Astrocyte of the spinal cord (primary cell): ENCODE results near the gene TMEM208.
A peak's percentile ranks its signal among the peaks of the same experiment; 100 is the strongest.

Experiments
- DNase-seq: peaks from one replicate; pipeline ENCODE4 v3.0.0; 2011; ENCODE audit warnings: low read depth, low spot score
- H3K4me3 ChIP-seq: 2 replicates; pipeline ENCODE4 v1.5.1; 2011; ENCODE audit warnings: low read depth, mild to moderate bottlenecking, low read length, moderate library complexity
- CTCF ChIP-seq: IDR thresholded peaks from 2 replicates; pipeline ENCODE4 v1.5.1; 2012; ENCODE audit warnings: low read depth, mild to moderate bottlenecking, low read length, inconsistent platforms
- in situ Hi-C: cut with HindIII; loops from 2 replicates; pipeline ENCODE4 v1.10.0; 2017; ENCODE audit warnings: low sequenced_read_pairs

TMEM208 gene

DNA sequence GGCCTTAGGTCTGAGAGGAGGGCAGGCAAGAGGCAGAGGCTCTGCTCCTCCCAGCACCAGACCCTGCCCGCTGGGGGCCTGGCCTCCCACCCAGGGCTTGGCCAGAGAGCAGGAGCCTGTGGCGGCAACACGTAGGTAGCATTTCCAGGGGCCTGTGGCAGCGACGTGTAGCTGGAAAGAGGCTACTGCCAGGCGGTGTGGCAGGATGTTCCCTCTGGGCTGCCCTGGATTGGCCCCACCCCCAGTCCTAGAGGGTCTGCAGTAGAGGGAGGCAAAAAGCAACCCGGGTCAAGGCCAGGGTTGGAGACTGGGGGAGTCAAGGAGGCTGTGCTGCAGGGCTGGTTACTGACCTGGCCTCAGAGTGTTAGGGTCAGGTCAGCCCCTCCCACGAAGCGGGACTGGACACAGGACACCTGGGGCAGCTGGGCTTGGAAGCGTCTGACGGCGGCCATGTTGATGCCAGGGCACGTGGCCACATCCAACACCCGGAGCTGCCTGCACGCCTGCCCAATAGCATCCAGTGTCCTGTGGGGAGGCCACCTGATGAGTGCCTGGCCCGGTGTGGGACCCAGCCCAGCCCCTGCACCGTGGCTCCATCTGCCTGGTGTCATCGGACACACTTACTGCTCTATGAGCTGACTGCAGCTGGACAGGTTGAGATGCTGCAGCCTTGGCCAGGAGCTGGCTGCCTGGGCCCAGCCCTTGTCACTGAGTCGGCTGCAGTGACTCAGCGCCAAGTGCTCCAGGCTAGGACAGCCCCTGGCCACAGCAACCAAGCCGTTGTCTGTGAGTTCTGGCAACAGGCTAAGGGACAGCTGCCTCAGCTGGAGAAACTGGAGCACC lies 19.5 kb upstream of the TMEM208 start:
- no peak overlapping the region for H3K4me3 ChIP-seq
- in situ Hi-C loops, result no loop called here
- DNase-seq, result peak; percentile 35
- TF ChIP-seq CTCF, result no peak

- in situ Hi-C loops, result no loop called here
- no peak for TF ChIP-seq CTCF
- H3K4me3 ChIP-seq, result no peak overlapping the region
- DNase-seq, result no peak
These were observed 18.6 kb upstream of the TMEM208 start for GRCh38 chr16:67208154-67208896.

DNA sequence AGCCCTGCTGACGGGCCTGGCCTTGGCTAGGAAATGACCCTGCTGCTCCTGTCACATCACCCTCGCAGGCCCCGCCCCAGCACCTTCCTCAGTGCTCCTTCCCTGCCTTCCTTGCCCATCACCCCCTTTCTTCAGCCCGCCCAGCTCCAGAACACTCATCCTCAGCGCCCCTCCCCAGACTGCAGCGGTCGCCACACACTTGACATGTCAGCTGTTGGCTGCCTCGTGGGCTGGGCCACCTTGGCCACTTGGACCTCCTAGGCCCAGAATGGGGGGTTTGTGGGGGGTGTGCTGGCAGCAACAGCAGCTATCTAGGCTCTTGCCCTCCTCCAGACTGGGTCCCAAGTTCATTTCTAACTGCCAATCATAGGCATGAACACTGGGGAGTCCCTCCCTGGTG lies 17.4 kb upstream of the TMEM208 start:
- in situ Hi-C loops, result no loop called here
- no peak for DNase-seq
- H3K4me3 ChIP-seq, result no peak overlapping the region
- no peak for TF ChIP-seq CTCF

- DNase-seq, result no peak
- TF ChIP-seq CTCF, result no peak
- in situ Hi-C loops, result no loop called here
- H3K4me3 ChIP-seq, result no peak overlapping the region
These were observed 16.6 kb upstream of the TMEM208 start for GRCh38 chr16:67210069-67210937.

DNA sequence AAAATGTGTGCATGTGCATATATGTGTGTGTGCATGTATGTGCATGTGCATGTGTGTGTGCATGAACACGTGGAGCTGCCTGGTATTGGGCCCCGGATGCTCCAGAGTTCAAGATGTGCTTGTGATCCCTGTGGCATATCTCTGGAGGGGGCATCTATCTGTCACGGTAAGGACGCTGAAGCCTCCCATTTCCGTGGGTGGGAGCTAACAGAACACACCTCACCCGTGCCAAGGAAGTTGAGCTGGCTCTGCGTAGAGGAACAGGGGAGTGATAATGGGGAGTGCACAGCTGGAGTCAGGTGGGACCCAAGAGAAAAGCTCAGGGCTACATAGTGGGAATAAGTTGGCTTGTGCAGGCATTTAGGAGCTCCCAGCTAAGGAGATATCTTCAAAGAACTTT lies 15.3 kb upstream of the TMEM208 start:
- no peak for TF ChIP-seq CTCF
- DNase-seq, result no peak
- in situ Hi-C loops, result no loop called here
- no peak overlapping the region for H3K4me3 ChIP-seq

GRCh38 chr16:67212766-67213165 lies 14.2 kb upstream of the TMEM208 start:
- no peak overlapping the region for H3K4me3 ChIP-seq
- TF ChIP-seq CTCF, result no peak
- DNase-seq, result no peak
- in situ Hi-C loops, result no loop called here
